ENCODE results near the gene RBKS. TPM values are rescaled to one million over a fixed set of nuclear protein-coding genes. Genes with fewer than 3 reads are reported as not detected.

RBKS gene
- total and polyA plus RNA-seq, 2 of the 13 experiments (the other 11 are each of a cell fraction or from before 2014, with no cell fraction given), result 7.7 to 8.3 TPM

GRCh38 chr2:27737676-27738348 lies 152.4 kb downstream of the RBKS start (continued):
- TF ChIP-seq EP300 (IDR thresholded peaks at IDR 0.05; ENCODE audit: low read depth in 2 of 2, low read length in 2 of 2) (peak in 1 of 2 experiments; percentile 53; a peak in 1 of 4 replicates), EP300 (CRISPR knock-in tag; IDR thresholded peaks at IDR 0.05; ENCODE audit: borderline replicate concordance) (no peak), RXRA (CRISPR knock-in tag; IDR thresholded peaks at IDR 0.05) (peak; percentile 63), CEBPG (CRISPR knock-in tag; IDR thresholded peaks at IDR 0.05) (peak; percentile 88), MED1 (CRISPR knock-in tag; IDR thresholded peaks at IDR 0.05) (peak; percentile 69), CBX5 (CRISPR knock-in tag; IDR thresholded peaks at IDR 0.05; ENCODE audit: borderline replicate concordance) (peak; percentile 71; the same call in 1 of the 2 replicates), ZBTB25 (CRISPR knock-in tag; IDR thresholded peaks at IDR 0.05) (0 out of 2 replicates have a peak, but pooled peaks have one; percentile 37), ARNT (IDR thresholded peaks at IDR 0.05) (no peak), HMGA1 (CRISPR knock-in tag; conservative IDR thresholded peaks at IDR 0.05) (no peak), NR2F2 (IDR thresholded peaks at IDR 0.05; ENCODE audit: borderline replicate concordance, low read depth) (peak; percentile 40; the same call in 1 of the 2 replicates), ATF7 (IDR thresholded peaks at IDR 0.05) (peak; percentile 89), ATF7 (CRISPR knock-in tag; IDR thresholded peaks at IDR 0.05) (no peak), ZNF431 (CRISPR knock-in tag; IDR thresholded peaks at IDR 0.05; ENCODE audit: borderline replicate concordance, low read depth) (no peak), KLF11 (CRISPR knock-in tag; IDR thresholded peaks at IDR 0.05) (0 out of 2 replicates have a peak, but pooled peaks have one; percentile 60), ZBTB8A (CRISPR knock-in tag; IDR thresholded peaks at IDR 0.05; ENCODE audit: borderline replicate concordance, low read depth) (no peak), ZNF619 (CRISPR knock-in tag; IDR thresholded peaks at IDR 0.05) (0 out of 2 replicates have a peak, but pooled peaks have one; percentile 14), ZBTB4 (CRISPR knock-in tag; IDR thresholded peaks at IDR 0.05; ENCODE audit: borderline replicate concordance) (no peak), MAF1 (CRISPR knock-in tag; IDR thresholded peaks at IDR 0.05; ENCODE audit: borderline replicate concordance) (no peak), ZBTB7B (CRISPR knock-in tag; IDR thresholded peaks at IDR 0.05) (no peak; the same call in none of the 2 replicates), SAP130 (CRISPR knock-in tag; IDR thresholded peaks at IDR 0.05; ENCODE audit: low read depth) (peak; percentile 59; the same call in 1 of the 2 replicates), TFDP1 (CRISPR knock-in tag; IDR thresholded peaks at IDR 0.05; ENCODE audit: borderline replicate concordance) (no peak; the same call in 1 of the 2 replicates), FOXK2 (IDR thresholded peaks at IDR 0.05) (peak; percentile 13; the same call in 1 of the 2 replicates), NFYC (CRISPR knock-in tag; IDR thresholded peaks at IDR 0.05) (0 out of 2 replicates have a peak, but pooled peaks have one; percentile 18), SMC3 (IDR thresholded peaks at IDR 0.05; ENCODE audit: low read length) (no peak; the same call in 1 of the 2 replicates), SPEN (CRISPR knock-in tag; IDR thresholded peaks at IDR 0.05; ENCODE audit: low read depth) (peak; percentile 54; the same call in 1 of the 2 replicates), ZNF12 (CRISPR knock-in tag; IDR thresholded peaks at IDR 0.05) (0 out of 2 replicates have a peak, but pooled peaks have one; percentile 14), RAD21 (CRISPR knock-in tag; IDR thresholded peaks at IDR 0.05) (peak; percentile 67), ZMYM2 (CRISPR knock-in tag; IDR thresholded peaks at IDR 0.05) (no peak; the same call in 1 of the 2 replicates)

Data from HepG2 (cell line).